A549 (cell line): Measurements from ENCODE around the gene KIF16B. TPM values are rescaled to one million over a fixed set of nuclear protein-coding genes. Genes with fewer than 3 reads are reported as not detected.

Experiments
- ATAC-seq, 2 experiments: fragments of 200-7000 bp in 1 of 2; fragments of >200 bp in 1 of 2; cut with Nextera tagmentation in 1 of 2; cut with Tn5 transposase in 1 of 2; 3 replicates each; pipeline versions ENCODE4 v1.8.0 to v1.9.1; 2018 to 2020; ENCODE audit warnings: mild to moderate bottlenecking in 1 of 2, moderate library complexity in 1 of 2
- CTCF ChIA-PET: fragments of 300-600 bp; sonication (Branson Sonifier 250); formaldehyde crosslinking; extraction: SDS; loops from one replicate; lab custom pipeline; 2021; ENCODE audit warnings: antibody characterized with exemption, inconsistent platforms; lab: Yijun Ruan, JAX
- POLR2A ChIA-PET: fragments of 350-600 bp; formaldehyde crosslinking; extraction: SDS; loops from one replicate; lab custom pipeline; 2021; ENCODE audit warnings: antibody characterized with exemption, inconsistent platforms; lab: Yijun Ruan, JAX
- DNase-seq, 2 experiments: peaks; one replicate each; pipeline versions ENCODE4 v3.0.0 to v3.0.0-alpha.2; 2011 to 2016; ENCODE audit warnings: low read depth in 1 of 2, low spot score in 1 of 2
- FAIRE-seq: peaks from 2 replicates; lab custom pipeline; 2011; peaks lifted over from hg19 to GRCh38; lab: Jason Lieb, UNC
- H3K27ac ChIP-seq, 2 experiments: fragments of >200 bp; sonication (Bioruptor Twin); formaldehyde crosslinking; 3 replicates each; pipeline ENCODE4 v1.5.1; 2016 to 2017
- H3K4me1 ChIP-seq: fragments of >200 bp; sonication (Bioruptor Twin); formaldehyde crosslinking; 3 replicates; pipeline ENCODE4 v1.6.1; 2016
- H3K4me2 ChIP-seq: fragments of >200 bp; sonication (Bioruptor Twin); formaldehyde crosslinking; 3 replicates; pipeline ENCODE4 v1.6.1; 2016
- H3K4me3 ChIP-seq: fragments of >200 bp; sonication (Bioruptor Twin); formaldehyde crosslinking; 3 replicates; pipeline ENCODE4 v1.5.1; 2016
- H3K9me3 ChIP-seq: fragments of >200 bp; sonication (Bioruptor Twin); formaldehyde crosslinking; 3 replicates; pipeline ENCODE4 v1.6.1; 2016
- CBX2 ChIP-seq: fragments of 200-600 bp; sonication (generic); IDR thresholded peaks from 2 replicates; pipeline ENCODE4 v1.6.1; 2016; ENCODE audit warnings: low read depth, mild to moderate bottlenecking, borderline replicate concordance
- CBX8 ChIP-seq: fragments of 200-600 bp; sonication (generic); IDR thresholded peaks from 2 replicates; pipeline ENCODE4 v1.6.1; 2016
- CHD2 ChIP-seq: fragments of 150-350 bp; IDR thresholded peaks from 2 replicates; pipeline ENCODE4 v1.6.1; 2014; ENCODE audit warnings: low read length; ENCODE audit not compliant: partially characterized antibody
- EHF ChIP-seq: fragments of 250-450 bp; sonication (Bioruptor Pico); IDR thresholded peaks from 2 replicates; pipeline ENCODE4 v1.5.0; 2020; ENCODE audit warnings: mild to moderate bottlenecking
- ELK1 ChIP-seq: fragments of 150-350 bp; IDR thresholded peaks from 2 replicates; pipeline ENCODE4 v1.6.1; 2014; ENCODE audit warnings: low read depth, mild to moderate bottlenecking, low read length
- FOXS1 ChIP-seq: fragments of 250-450 bp; sonication (Bioruptor Pico); IDR thresholded peaks from 2 replicates; pipeline ENCODE4 v1.5.0; 2020; ENCODE audit warnings: mild to moderate bottlenecking, moderate library complexity
- HES2 ChIP-seq: fragments of >200 bp; sonication (Bioruptor Twin); formaldehyde crosslinking; IDR thresholded peaks from 2 replicates; pipeline ENCODE4 v1.6.1; 2016
- HOXA7 ChIP-seq: fragments of 250-450 bp; sonication (Bioruptor Pico); IDR thresholded peaks from 2 replicates; pipeline ENCODE4 v1.5.0; 2020; ENCODE audit warnings: mild to moderate bottlenecking, moderate library complexity
- KDM1A ChIP-seq: fragments of 200-600 bp; sonication (generic); IDR thresholded peaks from 2 replicates; pipeline ENCODE4 v1.6.1; 2016; ENCODE audit warnings: low read depth, mild to moderate bottlenecking
- MAFK ChIP-seq: fragments of 450-650 bp; IDR thresholded peaks from 2 replicates; pipeline ENCODE4 v1.6.1; 2014; ENCODE audit not compliant: partially characterized antibody
- MAZ ChIP-seq: fragments of 150-350 bp; IDR thresholded peaks from 2 replicates; pipeline ENCODE4 v1.6.1; 2014; ENCODE audit warnings: antibody characterized with exemption, low read depth, low read length, borderline replicate concordance
- MYC ChIP-seq: IDR thresholded peaks from 2 replicates; pipeline ENCODE4 v1.6.1; 2012; ENCODE audit warnings: mild to moderate bottlenecking, inconsistent platforms, low read length, improper control_type of control experiment, borderline replicate concordance
- NPAS2 ChIP-seq: fragments of 250-450 bp; sonication (Bioruptor Pico); IDR thresholded peaks from 2 replicates; pipeline ENCODE4 v1.8.0; 2022; ENCODE audit warnings: mild to moderate bottlenecking, moderate library complexity, borderline replicate concordance
- NR3C1 ChIP-seq: fragments of >200 bp; sonication (Bioruptor Twin); formaldehyde crosslinking; IDR thresholded peaks from 3 replicates; pipeline ENCODE4 v1.6.1; 2017
- PHF8 ChIP-seq: fragments of 200-600 bp; sonication (generic); IDR thresholded peaks from 2 replicates; pipeline ENCODE4 v1.6.1; 2016; ENCODE audit warnings: low read depth, mild to moderate bottlenecking, antibody characterized with exemption, moderate library complexity, borderline replicate concordance
- RAD21 ChIP-seq, 2 experiments: fragments of >200 bp in 1 of 2; sonication (Bioruptor Twin) in 1 of 2; formaldehyde crosslinking in 1 of 2; IDR thresholded peaks in 1 of 2; conservative IDR thresholded peaks in 1 of 2; 2 replicates in 1 of 2; 3 replicates in 1 of 2; pipeline ENCODE4 v1.6.1; 2012 to 2018; ENCODE audit warnings: inconsistent platforms in 1 of 2
- RNF2 ChIP-seq: fragments of 200-600 bp; sonication (generic); IDR thresholded peaks from 2 replicates; pipeline ENCODE4 v1.6.1; 2016; ENCODE audit warnings: low read depth, mild to moderate bottlenecking, antibody characterized with exemption, moderate library complexity, borderline replicate concordance
- SMC3 ChIP-seq: fragments of >200 bp; sonication (Bioruptor Twin); formaldehyde crosslinking; IDR thresholded peaks from 3 replicates; pipeline ENCODE4 v1.6.1; 2018; ENCODE audit warnings: inconsistent platforms
- WGBS: methylation state at CpG from one replicate; pipeline ENCODE4 v1.1.6; 2017; ENCODE audit errors: missing lambda C conversion rate; 5-methylcytosine and 5-hydroxymethylcytosine counted together
- polyA plus RNA-seq, 4 experiments: library from polyadenylated mRNA; depleted of rRNA in 3 of 4; stranded (reverse); fragments of >200 nt; fragmentation: RNase III in 1 of 4; extraction: RNeasy Plus Mini Kit Qiagen cat#74134 plus additional on column Dnase treatment in 1 of 4; gene quantifications; 2 replicates in 3 of 4; 3 replicates in 1 of 4; pipeline ENCODE4 v1.2.3, GENCODE V29; 2011 to 2017
- TF ChIP-seq, protein P1 (sequence below): IDR thresholded peaks from 2 replicates; pipeline ENCODE4 v1.6.1; 2012

Gene KIF16B
- polyA plus RNA-seq, 2 of the 4 experiments (the other 2 are of a cell fraction) = 14.1 to 23.3 TPM

- ATAC-seq = no peak
- no peak for FAIRE-seq
- 93% methylated on average over 2 of the region's 2 CpGs for WGBS
- no peak for DNase-seq
- H3K27ac ChIP-seq = no peak overlapping the region
- no peak overlapping the region for H3K4me2 ChIP-seq
- TF ChIP-seq SMC3 = no peak
- TF ChIP-seq HOXA7 = no peak
- no peak for TF ChIP-seq MAFK
- TF ChIP-seq EHF (CRISPR knock-in tag) = no peak
- TF ChIP-seq RNF2 = no peak
- POLR2A ChIA-PET = no interaction called here
- peaks cover 6% of the 10 kb centered on the region; the same call in 1 of the 3 replicates for H3K4me1 ChIP-seq
- CTCF ChIA-PET = no interaction called here
- no peak overlapping the region for H3K4me3 ChIP-seq
- no peaks in the 10 kb centered on the region for H3K9me3 ChIP-seq
These were observed 35.3 kb downstream of the KIF16B start for GRCh38 chr20:16537918-16538317.

DNA sequence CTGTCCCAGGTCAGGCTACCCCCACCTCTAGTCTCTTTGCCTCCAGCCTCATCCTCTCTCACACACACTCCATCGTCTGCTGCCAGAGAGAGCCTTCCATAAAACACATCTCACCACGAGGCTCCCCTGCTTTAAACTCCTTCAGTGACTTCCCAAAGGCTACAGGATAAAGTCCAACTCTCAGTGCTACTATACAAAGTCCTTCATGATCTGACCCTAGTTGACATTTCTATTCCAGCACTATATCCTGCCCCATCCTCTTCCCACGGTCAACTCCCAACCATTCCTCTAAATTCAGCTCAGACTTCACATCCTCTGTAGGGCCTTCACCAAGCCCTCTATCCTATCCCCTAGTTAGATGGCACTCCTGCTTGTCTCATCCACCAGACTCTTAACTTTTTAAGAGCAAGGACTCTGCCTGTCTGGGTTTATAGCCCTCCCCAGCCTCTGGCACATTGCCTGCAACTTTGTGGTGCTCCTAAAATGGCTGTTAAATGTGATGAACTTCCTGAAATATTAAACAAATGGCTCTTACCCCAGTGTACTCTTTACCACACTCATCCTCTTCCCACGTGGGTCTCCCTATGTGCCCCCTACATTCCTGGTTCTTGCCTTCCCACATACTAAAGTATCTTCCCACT is 36.1 kb downstream of the KIF16B start:
- CTCF ChIA-PET = interaction anchor here (0.8 kb wide), 1 partner anchor 18 kb away, joined by 3 read pairs; no protein-coding TSS in a partner anchor
- no peak overlapping the region for H3K27ac ChIP-seq
- H3K4me2 ChIP-seq = no peak overlapping the region
- no peak overlapping the region for H3K4me3 ChIP-seq
- FAIRE-seq (no peak), ATAC-seq (no peak), DNase-seq (no peak)
- peaks cover 6% of the 10 kb centered on the region; the same call in 1 of the 3 replicates for H3K4me1 ChIP-seq
- POLR2A ChIA-PET = no interaction called here
- WGBS = 78% methylated on average over 4 of the region's 4 CpGs
- H3K9me3 ChIP-seq = no peaks in the 10 kb centered on the region
- TF ChIP-seq ELK1 = no peak
- no peak for TF ChIP-seq CBX8
- TF ChIP-seq HOXA7 = no peak
- TF ChIP-seq, protein P1, sequence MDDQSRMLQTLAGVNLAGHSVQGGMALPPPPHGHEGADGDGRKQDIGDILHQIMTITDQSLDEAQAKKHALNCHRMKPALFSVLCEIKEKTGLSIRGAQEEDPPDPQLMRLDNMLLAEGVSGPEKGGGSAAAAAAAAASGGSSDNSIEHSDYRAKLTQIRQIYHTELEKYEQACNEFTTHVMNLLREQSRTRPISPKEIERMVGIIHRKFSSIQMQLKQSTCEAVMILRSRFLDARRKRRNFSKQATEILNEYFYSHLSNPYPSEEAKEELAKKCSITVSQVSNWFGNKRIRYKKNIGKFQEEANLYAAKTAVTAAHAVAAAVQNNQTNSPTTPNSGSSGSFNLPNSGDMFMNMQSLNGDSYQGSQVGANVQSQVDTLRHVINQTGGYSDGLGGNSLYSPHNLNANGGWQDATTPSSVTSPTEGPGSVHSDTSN = no peak
- no peak for TF ChIP-seq EHF (CRISPR knock-in tag)
- TF ChIP-seq PHF8 = no peak
- TF ChIP-seq HES2 = no peak
- no peak for TF ChIP-seq MYC
- TF ChIP-seq SMC3 = no peak
- no peak for TF ChIP-seq RAD21 (conservative IDR thresholded peaks at IDR 0.05 in 1 of 2, IDR thresholded peaks at IDR 0.05 in 1 of 2)
- no peak for TF ChIP-seq NR3C1
- TF ChIP-seq NPAS2 (CRISPR knock-in tag) = no peak
- TF ChIP-seq CBX2 = no peak
- TF ChIP-seq FOXS1 (CRISPR knock-in tag) = no peak
- no peak for TF ChIP-seq KDM1A
- TF ChIP-seq, all 56 proteins: peak for 0

DNA sequence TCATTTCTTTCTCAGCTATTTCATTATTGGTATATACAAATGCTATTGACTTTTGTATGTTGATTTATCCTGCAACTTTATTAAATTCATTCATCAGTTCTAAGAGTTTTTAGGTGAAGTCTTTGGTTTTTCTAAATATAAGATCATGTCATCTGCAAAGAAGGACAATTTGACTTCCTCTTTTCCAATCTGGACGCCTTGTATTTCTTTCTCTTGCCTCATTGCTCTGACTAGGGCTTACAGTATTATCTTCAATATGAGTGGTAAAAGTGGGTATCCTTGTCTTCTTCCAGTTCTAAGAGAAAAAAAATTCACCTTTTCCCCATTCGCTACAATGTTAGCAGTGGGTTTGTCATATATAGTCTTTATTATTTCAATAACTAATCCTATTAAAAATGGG is 38.0 kb downstream of the KIF16B start:
- Histone ChIP-seq H3K4me1 (peaks cover 20% of the 10 kb centered on the region), H3K4me3 (no peak overlapping the region), H3K27ac (no peak overlapping the region), H3K9me3 (no peaks in the 10 kb centered on the region), H3K4me2 (no peak overlapping the region)
- CTCF ChIA-PET = no interaction called here
- WGBS = 89% methylated on average over 2 of the region's 2 CpGs
- POLR2A ChIA-PET = no interaction called here
- DNase-seq (no peak), ATAC-seq (no peak)
- TF ChIP-seq MAZ (no peak), FOXS1 (CRISPR knock-in tag) (no peak), CHD2 (no peak), HES2 (no peak)
- TF ChIP-seq, all 56 proteins: peak for 0
- peak; percentile 94 for FAIRE-seq
